Esophagus squamous epithelium (tissue), 5 donors: ENCODE data around the gene GRIN3B. TPM values are rescaled to one million over a fixed set of nuclear protein-coding genes. Genes with fewer than 3 reads are reported as not detected.
A peak's percentile ranks its signal among the peaks of the same experiment; 100 is the strongest.
"Not testable (repeated sequence)": the region's sequence is repeated elsewhere in the genome, so short reads cannot be mapped to it uniquely, and the experiment has no call there.

ENCODE experiments used
- DNase-seq: peaks from one replicate; lab custom pipeline; 2025; lab: John Stamatoyannopoulos, UW
- H3K27ac ChIP-seq, 4 donors: fragments of 200-600 bp; sonication (generic); one replicate each; pipeline ENCODE4 v1.5.1; 2016 to 2019; ENCODE audit warnings: mild to moderate bottlenecking in 1 of 4
- H3K27me3 ChIP-seq, 4 donors: fragments of 200-600 bp; sonication (generic); 1 replicate in 3 of 4; 2 replicates in 1 of 4; pipeline versions ENCODE4 v1.5.1 to v1.6.0; 2017 to 2021; ENCODE audit warnings: antibody characterized with exemption in 1 of 4
- H3K36me3 ChIP-seq, 3 donors: fragments of 200-600 bp; sonication (generic); one replicate each; pipeline ENCODE4 v1.5.1; 2016 to 2019
- H3K4me1 ChIP-seq, 3 donors: fragments of 200-600 bp; sonication (generic); one replicate each; pipeline ENCODE4 v1.5.1; 2017 to 2019
- H3K4me3 ChIP-seq, 4 donors: fragments of 200-600 bp; sonication (generic); 1 replicate in 3 of 4; 2 replicates in 1 of 4; pipeline ENCODE4 v1.5.1; 2016 to 2019; ENCODE audit warnings: mild to moderate bottlenecking in 2 of 4, moderate library complexity in 1 of 4
- H3K9me3 ChIP-seq, 3 donors: fragments of 200-600 bp; sonication (generic); one replicate each; pipeline ENCODE4 v1.5.1; 2016 to 2019
- POLR2A ChIP-seq, 4 donors: fragments of 450-650 bp; IDR thresholded peaks; one replicate each; pipeline ENCODE4 v1.6.1; 2017; ENCODE audit warnings: antibody characterized with exemption in 4 of 4, mild to moderate bottlenecking in 4 of 4, moderate library complexity in 3 of 4
- WGBS, 2 donors: methylation state at CpG; one replicate each; pipeline ENCODE4 v1.1.5; 2018; 5-methylcytosine and 5-hydroxymethylcytosine counted together
- intact Hi-C: fragments of 100-400 bp; cut with DNase I; formaldehyde crosslinking; loops from one replicate; pipeline ENCODE4 v1.15.0; 2022
- total RNA-seq, 4 donors: library from RNA; depleted of rRNA; stranded (reverse); fragments of >200 nt; gene quantifications; one replicate each; pipeline ENCODE4 v1.1.0, GENCODE V29; 2016
- TF ChIP-seq, protein P1 (sequence below), 6 experiments: fragments of 450-650 bp in 4 of 6; fragments of 200-600 bp in 2 of 6; sonication (generic) in 2 of 6; IDR thresholded peaks; one replicate each; pipeline ENCODE4 v1.5.1; 2016 to 2019; ENCODE audit warnings: antibody characterized with exemption in 6 of 6, mild to moderate bottlenecking in 4 of 6, moderate library complexity in 4 of 6
- donor health status: DM: yes; HTN: yes; CAD: no.

GRIN3B gene
- total RNA-seq, 4 donors from 2014 or later, result not detected

DNA sequence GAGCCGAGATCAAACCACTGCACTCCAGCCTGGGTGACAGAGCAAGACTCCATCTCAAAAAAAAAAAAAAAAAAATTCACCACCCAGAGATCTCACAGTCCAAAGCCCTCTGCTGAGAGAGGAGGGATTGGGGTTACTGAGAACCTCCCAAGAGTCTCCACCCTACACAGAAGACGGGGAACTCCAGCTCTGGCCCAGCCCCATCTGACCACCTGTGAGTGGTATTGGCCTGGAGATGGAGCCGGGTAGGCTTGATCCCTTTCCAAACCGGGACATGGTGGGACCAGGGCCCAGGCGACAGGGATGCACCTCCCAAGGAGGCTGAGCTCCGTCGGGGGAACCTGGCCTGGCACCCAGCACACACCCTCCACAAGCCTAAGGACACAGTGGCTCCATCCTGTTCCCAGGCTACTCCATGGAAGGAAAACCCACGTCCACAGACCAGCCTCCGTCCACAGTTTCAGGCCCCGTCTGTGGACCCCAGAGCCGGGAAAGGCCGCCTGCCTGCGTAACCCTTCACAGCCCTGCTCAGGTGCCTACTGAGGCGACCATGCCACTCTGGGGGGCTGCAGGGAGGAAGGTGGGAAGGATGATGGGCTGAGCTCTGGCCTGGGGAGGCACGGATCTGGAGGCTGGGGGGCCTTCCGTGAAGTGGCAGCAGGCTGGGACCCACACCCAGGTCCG is 18.9 kb downstream of the GRIN3B start:
- whole genome bisulfite sequencing, 2 donors, result 10 to 24% methylated on average over 2 to 9 of the region's 17 CpGs
- no peak for TF ChIP-seq POLR2A (IDR thresholded peaks at IDR 0.05)
- TF ChIP-seq, protein P1, sequence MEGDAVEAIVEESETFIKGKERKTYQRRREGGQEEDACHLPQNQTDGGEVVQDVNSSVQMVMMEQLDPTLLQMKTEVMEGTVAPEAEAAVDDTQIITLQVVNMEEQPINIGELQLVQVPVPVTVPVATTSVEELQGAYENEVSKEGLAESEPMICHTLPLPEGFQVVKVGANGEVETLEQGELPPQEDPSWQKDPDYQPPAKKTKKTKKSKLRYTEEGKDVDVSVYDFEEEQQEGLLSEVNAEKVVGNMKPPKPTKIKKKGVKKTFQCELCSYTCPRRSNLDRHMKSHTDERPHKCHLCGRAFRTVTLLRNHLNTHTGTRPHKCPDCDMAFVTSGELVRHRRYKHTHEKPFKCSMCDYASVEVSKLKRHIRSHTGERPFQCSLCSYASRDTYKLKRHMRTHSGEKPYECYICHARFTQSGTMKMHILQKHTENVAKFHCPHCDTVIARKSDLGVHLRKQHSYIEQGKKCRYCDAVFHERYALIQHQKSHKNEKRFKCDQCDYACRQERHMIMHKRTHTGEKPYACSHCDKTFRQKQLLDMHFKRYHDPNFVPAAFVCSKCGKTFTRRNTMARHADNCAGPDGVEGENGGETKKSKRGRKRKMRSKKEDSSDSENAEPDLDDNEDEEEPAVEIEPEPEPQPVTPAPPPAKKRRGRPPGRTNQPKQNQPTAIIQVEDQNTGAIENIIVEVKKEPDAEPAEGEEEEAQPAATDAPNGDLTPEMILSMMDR (IDR thresholded peaks at IDR 0.05), result no peak
- H3K4me3 ChIP-seq, result peak overlapping the region; percentile 86 to 95 (median 94)
- intact Hi-C loops, result no loop called here
- no peaks in the 10 kb centered on the region for H3K27me3 ChIP-seq
- no peak for DNase-seq
- H3K36me3 ChIP-seq, result peaks cover 1 to 14% (median 3%) of the 10 kb centered on the region in 3 donors
- peaks cover 56 to 81% (median 67%) of the 10 kb centered on the region in 3 donors for H3K4me1 ChIP-seq
- H3K27ac ChIP-seq, result peak overlapping the region; percentile 52 to 97 (median 94)
- no peaks in the 10 kb centered on the region for H3K9me3 ChIP-seq

DNA sequence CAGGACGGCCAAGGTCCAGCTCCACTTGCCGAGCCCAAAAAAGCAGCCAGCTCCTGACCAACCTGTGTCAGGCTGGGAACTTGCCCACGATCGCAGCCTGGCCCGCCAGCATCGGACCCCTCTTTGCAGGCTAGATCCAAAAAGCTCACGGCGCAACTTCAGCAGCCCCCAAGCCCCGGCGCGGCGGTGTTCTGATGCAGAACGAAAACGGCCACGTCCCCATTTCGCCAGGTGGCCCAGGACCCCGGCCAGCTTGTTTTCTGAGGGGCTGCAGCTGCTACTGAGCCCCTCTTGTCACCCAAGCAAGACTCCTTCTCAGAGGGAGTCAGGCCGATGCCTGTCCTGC is 19.4 kb downstream of the GRIN3B start:
- Histone ChIP-seq H3K4me3 (peak overlapping the region; percentile 86 to 95 (median 94)), H3K4me1 (peaks cover 55 to 76% (median 66%) of the 10 kb centered on the region in 3 donors), H3K36me3 (peaks cover 0 to 8% (median 0%) of the 10 kb centered on the region in 3 donors), H3K9me3 (no peaks in the 10 kb centered on the region), H3K27ac (peak overlapping the region; percentile 52 to 97 (median 94)), H3K27me3 (no peaks in the 10 kb centered on the region)
- DNase-seq, result no peak
- intact Hi-C loops, result no loop called here
- no CpG with 5 or more reads among the region's 18 CpGs for WGBS, 2 donors
- TF ChIP-seq, protein P1 (IDR thresholded peaks at IDR 0.05), result no peak
- TF ChIP-seq POLR2A (IDR thresholded peaks at IDR 0.05), result no peak

DNA sequence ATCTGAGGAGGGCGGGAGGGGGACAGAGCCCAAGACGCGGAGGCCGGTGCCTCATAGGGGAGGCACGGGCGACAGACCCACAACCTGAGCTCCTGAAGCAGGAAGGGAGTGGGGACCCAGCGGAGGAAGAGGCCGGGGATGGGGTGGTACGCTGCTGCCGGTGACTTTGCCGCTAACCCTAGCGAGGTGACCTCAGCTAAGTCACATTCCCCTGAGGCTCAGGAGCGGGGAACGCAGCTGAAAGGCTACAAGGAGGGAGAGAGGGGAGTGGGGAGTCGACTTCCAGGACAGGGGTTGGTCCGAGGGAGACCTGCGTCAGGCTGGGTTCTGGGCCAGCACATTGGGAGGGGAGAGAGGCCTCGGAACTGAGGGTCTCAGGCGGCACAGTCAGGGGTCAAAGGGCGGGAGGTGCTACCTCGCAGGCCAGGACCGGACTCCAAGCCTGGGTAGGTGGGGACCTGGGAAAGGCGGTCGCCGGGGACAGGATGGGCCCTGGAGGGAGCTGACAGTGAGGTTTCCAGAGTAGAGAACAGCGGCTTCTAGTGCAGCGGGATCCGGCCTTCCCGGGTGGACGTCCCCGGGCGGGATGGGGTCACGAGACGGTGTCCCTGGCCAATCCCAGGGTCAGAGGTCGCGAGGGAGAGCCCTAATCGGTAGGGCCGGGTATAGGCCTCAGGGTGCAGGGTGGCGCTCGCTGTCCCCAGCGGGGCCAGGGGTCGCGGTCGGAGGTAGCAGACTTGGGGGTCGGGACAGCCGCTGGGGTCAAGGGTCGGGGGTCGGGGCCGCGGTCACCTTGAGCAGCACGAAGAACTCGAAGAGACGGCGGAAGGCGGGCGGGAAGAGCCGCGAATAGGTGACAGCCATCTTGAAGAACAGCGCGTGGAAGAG is 20.0 kb downstream of the GRIN3B start:
- intact Hi-C loops, result loop anchor here (5.0 kb wide), 1 partner anchor 82 kb away; the partner anchor contains the start of gene GPX4
- Histone ChIP-seq H3K36me3 (peaks cover 0 to 2% (median 0%) of the 10 kb centered on the region in 3 donors), H3K4me1 (peaks cover 49 to 70% (median 60%) of the 10 kb centered on the region in 3 donors), H3K9me3 (no peaks in the 10 kb centered on the region), H3K4me3 (peak overlapping the region; percentile 86 to 95 (median 94)), H3K27ac (peak overlapping the region; percentile 91 to 97 (median 96)), H3K27me3 (no peaks in the 10 kb centered on the region)
- 0 to 1% methylated on average over 5 to 15 of the region's 60 CpGs for WGBS, 2 donors
- TF ChIP-seq, protein P1 (IDR thresholded peaks at IDR 0.05), result no peak
- no peak for TF ChIP-seq POLR2A (IDR thresholded peaks at IDR 0.05)
- DNase-seq, result no peak

DNA sequence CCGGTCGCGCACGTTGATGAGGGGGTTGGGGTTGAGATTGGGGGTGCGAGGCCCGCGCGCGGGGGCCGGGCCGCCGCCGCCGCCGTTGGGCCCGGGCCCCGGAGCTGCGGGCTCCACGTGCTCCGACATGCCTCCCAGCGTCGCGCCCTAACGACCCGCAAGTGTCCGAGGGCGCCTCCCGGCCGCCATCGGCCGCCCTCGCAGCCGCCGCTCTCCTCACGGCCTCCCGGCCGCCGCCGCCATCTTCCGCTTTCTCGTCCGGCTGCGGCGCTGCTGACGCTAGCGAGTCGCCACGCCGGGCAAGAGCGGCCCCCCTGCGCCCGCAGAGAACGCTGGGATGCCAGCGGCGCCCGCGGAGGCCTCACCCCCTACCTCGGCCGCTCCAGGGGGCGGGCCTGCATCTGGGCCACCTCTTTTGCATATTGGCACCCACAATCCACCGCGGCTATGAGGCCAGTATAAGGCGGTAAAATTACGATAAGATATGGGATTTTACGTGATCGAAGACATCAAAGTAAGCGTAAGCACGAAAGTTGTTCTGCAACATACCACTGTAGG is 20.7 kb downstream of the GRIN3B start, which contains the start of gene TMEM259:
TSS of gene TMEM259 (minus strand) at position 256 of the 558 bp plus-strand sequence. CDS start at position 129, 127 bp downstream.
- WGBS, 2 donors, result 0 to 2% methylated on average over 5 to 13 of the region's 68 CpGs
- DNase-seq, result peak; percentile 85

DNA sequence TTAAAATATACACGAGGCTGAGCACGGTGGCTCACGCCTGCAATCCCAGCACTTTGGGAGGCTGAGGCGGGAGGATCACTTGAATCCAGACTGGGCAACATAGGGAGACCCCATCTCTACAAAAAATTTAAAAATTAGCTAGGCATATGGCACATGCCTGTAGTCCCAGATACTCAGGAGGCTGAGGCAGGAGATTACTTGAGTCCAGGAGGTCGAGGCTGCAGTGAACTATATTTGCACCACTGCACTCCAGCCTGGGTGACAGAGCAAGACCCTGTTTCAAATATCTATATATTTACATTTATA is 23.6 kb downstream of the GRIN3B start:
- H3K4me3 ChIP-seq, H3K36me3 ChIP-seq, H3K27me3 ChIP-seq, H3K9me3 ChIP-seq, DNase-seq: not testable (repeated sequence)
- intact Hi-C loops, result loop anchor here (5.0 kb wide), 1 partner anchor 78 kb away; the partner anchor contains the start of gene GPX4
- WGBS, 2 donors, result 75 to 78% methylated on average over 5 of the region's 5 CpGs
- H3K4me1 ChIP-seq, result peaks cover 25 to 66% (median 37%) of the 10 kb centered on the region in 3 donors
- H3K27ac ChIP-seq, result peak overlapping the region in 1 of 4 donors; percentile 97

More for the DNA sequence above, 20.7 kb downstream of the GRIN3B start, which contains the start of gene TMEM259:
- peak in 3 of 4 donors; percentile 67 to 85 (median 77) for TF ChIP-seq POLR2A (IDR thresholded peaks at IDR 0.05)
- TF ChIP-seq, protein P1 (IDR thresholded peaks at IDR 0.05), result peak in 1 of 6 experiments; percentile 8
- H3K4me1 ChIP-seq, result peaks cover 42 to 69% (median 57%) of the 10 kb centered on the region in 3 donors
- H3K27me3 ChIP-seq, result no peaks in the 10 kb centered on the region
- intact Hi-C loops, result loop anchor here (5.0 kb wide), 1 partner anchor 81 kb away; the partner anchor contains the start of gene GPX4
- peak within 1 kb of the TSS; percentile 86 to 95 (median 94) for H3K4me3 ChIP-seq
- no peaks in the 10 kb centered on the region for H3K9me3 ChIP-seq
- no peaks in the 10 kb centered on the region for H3K36me3 ChIP-seq
- H3K27ac ChIP-seq, result peak within 1 kb of the TSS; percentile 91 to 97 (median 96)

DNA sequence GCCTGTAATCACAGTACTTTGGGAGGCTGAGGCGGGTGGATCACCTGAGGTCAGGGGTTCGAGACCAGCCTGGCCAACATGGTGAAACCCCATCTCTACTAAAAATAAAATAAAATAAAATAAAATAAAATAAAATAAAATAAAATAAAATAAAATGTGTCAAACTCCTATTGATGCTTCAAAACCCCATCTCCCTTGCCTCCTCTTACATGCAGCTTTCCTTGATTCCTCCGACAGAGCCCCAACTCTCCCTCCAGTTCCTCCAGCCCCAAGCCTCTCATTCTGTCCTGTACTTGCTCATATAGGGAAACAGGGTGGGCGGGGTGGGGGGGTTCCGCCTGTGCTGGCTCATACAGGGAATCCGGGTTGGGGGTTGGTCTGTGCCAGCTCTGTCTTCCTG is 24.9 kb downstream of the GRIN3B start:
- H3K4me3 ChIP-seq, H3K36me3 ChIP-seq, intact Hi-C loops, H3K9me3 ChIP-seq, H3K27me3 ChIP-seq, DNase-seq: not testable (repeated sequence)
- H3K4me1 ChIP-seq, result peaks cover 18 to 66% (median 32%) of the 10 kb centered on the region in 3 donors
- WGBS, 2 donors, result 72 to 88% methylated on average over 6 of the region's 6 CpGs
- H3K27ac ChIP-seq, result peak overlapping the region in 2 of 4 donors; percentile 98 to 99
